Stimulated activated CD8-positive, alpha-beta memory T cell treated with anti-CD3 and anti-CD28 coated beads, Interleukin-4, amount 100 ng/mL, for 4 hours (primary cell): ENCODE results near the gene ITPA.

Source experiments
- DNase-seq, 2 donors: peaks; one replicate each; pipeline ENCODE4 v3.0.0-alpha.2; 2020; ENCODE audit warnings: low read depth in 2 of 2, low spot score in 1 of 2

Gene ITPA

DNA sequence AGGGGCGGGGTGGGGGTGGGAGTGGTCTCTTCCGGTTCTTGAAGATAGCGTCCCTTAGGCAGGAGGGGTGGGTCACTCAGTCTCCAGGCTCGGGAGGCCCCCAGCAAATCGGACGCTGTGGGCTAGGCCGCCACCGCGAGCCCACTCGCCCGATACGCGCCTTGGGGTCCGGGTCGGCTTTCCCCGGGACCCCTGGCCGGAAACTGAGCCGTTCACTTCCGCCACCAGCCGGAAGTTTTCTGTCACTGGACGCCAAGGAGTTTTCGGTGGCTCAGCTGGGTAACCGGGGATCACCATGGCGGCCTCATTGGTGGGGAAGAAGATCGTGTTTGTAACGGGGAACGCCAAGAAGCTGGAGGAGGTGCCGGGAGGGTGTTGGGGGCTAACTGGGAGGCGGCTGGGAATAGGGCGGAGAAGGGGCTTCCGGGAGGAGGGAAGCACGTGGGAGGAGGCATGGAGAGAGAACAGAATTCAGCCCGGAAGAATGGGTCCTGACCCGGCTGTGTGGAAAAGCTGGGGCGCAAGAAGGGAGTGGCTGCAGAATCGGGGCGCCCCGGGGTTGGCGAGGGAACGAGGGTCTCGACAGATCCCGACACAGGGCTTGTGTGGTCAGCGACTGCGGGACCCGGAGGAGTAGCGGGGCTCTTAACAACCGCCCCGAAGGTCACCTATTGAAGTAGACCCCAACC lies at the start of gene ITPA:
Gene ITPA, plus strand, starts transcription at position 242 of the 689 bp plus-strand sequence. Its CDS starts 54 bp downstream, at position 296.
- peak; percentile 15 to 35 for DNase-seq

DNA sequence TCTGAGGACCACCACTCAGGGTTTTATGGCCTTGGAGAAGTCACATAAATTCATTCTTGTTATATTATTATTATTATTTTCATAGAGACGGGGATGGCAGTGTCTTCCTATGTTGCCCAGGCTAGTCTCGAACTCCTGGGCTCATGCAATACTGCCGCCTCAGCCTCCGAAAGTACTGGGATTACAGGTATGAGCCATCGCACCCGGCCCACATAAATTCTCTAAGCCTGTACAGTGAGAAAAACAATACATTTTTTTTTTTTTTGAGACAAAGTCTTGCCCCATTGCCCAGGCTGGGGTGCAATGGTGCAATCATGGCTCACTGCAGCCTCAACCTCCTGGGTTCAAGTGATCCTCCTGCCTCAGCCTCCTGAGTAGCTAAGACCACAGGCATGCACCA lies 48.9 kb upstream of the ITPA start:
- DNase-seq = no peak

GRCh38 chr20:3161316-3162079 lies 47.8 kb upstream of the ITPA start:
- no peak for DNase-seq

DNA sequence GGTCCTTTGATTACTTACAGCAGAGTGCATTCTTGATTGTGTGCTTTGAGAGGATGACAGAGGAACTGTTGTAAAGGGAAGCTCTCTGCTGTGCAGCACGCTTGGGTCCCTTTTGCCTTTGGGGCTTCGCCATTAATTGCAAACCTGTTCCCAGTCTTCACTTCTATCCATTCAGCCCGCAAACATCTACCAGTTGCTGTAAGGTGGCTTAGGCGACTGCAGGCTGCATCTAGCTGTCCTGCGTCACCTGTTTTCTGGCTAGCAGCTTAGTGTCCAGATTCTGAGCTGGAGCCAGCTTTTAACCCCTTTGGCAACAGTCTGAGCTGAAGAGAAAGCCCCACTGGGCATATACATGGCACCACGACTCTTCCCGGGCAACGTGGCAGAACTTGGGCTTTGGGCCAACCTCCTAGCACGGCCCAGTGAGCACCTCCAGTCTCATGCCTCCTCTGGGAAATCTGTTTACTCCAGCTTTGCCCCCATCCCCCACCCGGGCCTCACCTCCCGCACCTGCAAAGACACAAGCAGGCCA lies 47.2 kb upstream of the ITPA start:
- no peak for DNase-seq

DNA sequence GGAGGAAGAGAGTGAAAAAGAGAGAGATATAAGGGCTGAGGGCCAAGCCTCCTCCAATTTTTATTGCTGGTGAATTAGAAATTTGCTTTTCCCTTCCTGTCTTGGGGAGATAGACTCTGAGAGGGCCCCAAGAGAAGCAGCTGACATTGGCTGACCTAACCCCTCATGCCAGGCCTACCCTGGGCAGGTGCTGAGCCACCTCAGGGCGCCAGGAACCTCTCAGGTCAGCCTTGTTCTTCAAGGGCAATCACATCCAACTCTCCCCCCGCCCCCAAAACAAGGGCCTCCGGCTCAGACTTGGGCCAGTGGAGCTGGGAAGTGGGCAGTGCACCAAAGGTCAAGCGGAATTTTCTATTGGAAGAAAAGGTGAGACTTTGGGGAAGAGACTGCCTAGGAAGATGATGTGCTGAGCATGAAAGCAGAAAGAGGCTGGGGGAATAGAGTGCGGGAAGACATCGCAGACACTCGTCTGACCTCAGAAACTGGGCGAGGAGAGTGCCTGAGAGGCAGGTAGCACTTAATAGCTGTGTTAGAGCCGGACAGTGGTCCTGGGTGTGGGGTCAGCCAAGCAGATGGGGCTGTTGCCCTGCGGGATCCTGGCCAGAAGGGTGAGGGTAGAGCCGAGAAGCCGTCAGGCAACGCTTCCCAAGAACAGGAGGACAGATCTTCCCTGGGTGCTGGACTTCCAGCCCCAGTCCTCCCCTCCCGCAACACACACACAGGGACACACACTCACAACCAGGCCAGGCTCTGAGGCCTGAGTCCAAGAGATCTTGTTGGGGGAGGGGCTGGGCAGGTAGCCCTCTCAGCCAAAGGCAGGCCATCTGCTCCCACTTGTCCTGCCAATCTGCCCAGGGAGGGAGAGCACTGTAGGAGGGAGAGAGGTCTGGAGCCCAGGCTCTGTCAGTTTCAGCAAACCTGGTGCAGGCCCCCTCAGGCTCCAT lies 45.9 kb upstream of the ITPA start:
- DNase-seq = no peak

DNA sequence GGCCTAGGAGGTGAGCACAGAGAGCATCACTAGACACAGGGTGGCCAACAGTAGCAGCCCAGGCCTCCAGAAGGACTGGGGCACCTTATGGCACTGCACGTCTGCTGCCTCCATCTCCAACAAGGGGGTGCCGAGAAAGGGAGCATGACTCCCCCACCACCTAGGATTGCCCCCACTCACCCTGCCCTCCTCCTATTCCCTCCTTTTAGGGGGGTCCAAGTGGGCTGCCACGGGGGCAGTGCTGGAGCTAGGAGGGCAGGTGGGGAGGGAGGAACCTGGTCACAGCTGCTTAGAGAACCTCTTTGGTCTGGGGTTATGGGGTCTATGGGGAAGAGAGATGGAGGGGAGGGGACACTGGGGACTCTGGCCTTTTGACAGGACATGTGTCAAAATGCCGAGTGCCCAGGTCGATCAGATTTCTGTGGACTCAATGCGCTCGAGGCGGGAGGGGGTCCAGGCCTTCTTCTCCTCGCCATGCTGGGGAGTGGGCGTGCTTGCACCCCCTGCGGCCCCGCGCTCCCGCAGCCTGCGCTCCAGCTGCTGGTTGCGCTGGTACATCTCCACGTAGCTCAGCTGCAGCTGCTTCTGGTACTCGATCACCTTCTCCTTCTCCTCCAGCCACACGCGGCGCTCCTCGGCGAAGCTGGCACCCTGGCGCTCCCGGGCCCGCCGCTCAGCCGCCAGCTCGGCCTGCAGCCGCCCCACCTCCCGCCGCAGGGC lies 45.1 kb upstream of the ITPA start:
- DNase-seq = no peak

- no peak for DNase-seq
Measured at GRCh38 chr20:3164763-3165410, 44.4 kb upstream of the ITPA start.

- no peak for DNase-seq
Measured at GRCh38 chr20:3165473-3166337, 43.6 kb upstream of the ITPA start.

- no peak for DNase-seq
Measured at GRCh38 chr20:3166338-3166912, 42.9 kb upstream of the ITPA start.

- no peak for DNase-seq
Measured at GRCh38 chr20:3166913-3167342, 42.4 kb upstream of the ITPA start.

- DNase-seq = no peak
Measured at GRCh38 chr20:3167738-3168078, 41.6 kb upstream of the ITPA start.

DNA sequence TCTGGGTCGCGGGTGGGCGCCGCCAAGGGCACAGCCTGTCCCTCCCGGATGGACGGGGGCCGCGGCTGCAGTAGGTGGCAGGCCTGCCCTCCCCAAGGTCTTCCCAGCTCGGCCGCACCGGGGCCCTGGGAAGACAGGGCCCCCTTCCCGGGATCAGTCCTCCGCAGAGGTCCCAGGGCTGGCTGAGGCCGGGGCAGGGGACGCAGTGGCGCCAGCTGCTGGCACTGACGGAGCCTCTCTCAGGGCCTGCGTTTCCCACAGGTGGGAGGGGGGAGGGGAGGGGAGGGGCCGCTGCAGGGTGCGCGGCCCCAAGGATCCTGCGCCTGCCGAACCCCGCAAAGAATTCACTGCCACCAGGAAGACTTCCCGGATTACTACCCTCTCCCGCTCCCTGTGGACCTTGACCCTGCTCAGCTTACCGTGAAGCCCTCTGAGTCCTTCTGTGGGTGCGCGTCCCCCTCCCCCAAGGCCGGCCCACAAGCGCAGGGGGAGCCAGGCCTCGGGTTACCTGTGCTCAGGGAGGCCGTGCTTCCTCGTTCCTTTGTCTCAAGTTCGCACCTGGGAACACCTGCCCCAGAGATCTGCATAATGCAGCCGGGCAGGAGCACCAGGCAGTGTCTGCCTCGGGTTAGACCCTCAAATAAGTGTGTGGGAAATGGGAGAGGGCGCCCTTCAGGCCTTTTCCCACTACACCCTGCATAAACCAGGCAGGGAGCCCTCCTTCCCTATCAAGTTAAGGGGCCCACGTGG lies 41.0 kb upstream of the ITPA start:
- no peak for DNase-seq

DNA sequence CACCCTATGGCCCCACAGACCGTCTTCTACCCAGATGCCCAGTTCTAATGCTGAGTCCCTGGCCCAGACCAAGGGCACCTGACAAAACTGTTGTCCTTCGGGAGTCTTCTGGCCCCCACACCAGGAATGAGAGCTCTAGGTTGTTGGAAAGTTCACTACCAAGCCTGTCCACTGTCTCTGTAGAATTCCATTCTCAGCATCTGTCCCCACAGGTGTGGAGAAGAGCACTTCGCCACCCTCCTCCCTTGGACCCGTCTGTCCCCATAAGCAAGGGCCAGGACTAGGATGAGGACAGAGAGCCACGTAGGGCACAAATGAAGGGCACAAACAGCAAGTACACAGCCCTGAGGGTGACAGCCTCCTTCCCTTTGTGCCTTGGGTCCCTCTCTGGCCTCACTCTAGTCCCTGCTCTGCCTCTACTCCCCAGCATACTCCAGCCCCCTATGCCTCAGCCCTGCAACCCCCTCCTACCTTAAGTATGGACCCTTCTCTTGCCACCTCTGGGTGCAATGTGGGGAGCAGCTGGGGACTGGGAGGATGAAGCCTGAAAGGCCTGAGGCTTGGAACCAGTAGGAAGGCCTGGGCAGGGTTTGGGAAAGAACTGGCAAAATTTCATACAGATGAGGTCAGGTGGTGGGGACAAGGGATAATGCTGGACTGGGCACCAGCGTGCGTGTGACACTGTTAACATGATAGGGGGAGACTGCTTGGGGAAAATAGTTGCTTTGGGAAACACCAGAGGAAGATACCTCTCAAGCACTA lies 40.3 kb upstream of the ITPA start:
- no peak for DNase-seq

- no peak for DNase-seq
Measured at GRCh38 chr20:3171391-3172125, 37.7 kb upstream of the ITPA start.

DNA sequence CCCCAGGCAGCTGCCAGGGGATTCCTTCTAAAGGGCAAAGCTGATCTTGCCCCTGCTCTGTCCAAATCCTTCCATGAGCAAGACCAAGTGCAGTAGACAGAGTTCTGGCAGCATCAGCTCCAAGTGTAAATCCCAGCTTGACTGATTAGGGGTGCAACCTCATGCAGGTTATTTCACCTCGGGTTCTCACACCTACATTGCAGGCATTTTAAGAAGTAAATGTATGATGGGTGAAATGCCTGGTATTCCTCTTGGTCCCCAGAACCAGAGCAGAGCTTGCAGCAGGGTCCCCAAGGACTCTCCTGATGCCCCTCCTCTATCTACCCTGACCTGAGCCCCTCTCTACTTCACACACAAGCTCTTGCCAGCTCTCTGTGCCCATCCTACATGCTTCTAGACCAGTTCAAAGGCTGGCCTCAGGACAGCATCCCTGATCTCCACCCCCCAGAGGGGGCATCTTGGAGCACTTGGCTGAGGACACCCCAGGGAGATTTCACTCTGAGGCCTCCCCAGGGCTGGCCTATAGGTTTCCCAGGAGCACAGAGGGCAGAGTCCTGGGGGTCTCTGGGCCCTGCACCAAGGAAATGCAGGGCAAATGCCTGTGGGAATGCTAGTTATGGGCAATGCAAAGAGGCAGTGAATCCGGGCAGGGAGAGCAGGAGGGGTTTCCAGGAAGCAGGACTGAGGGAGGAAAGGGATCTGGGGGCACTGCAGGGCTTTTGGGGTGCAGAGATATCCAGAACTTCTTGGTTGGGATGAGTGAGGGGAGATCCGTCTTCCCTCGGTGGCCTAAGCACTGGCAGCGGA lies 37.0 kb upstream of the ITPA start:
- DNase-seq = no peak
